ENCODE measurements around the gene NDUFV3. TPM values are rescaled to one million over a fixed set of nuclear protein-coding genes. Genes with fewer than 3 reads are reported as not detected.
"Not testable (repeated sequence)": the region's sequence is repeated elsewhere in the genome, so short reads cannot be mapped to it uniquely, and the experiment has no call there.

NDUFV3 gene
- total RNA-seq, 1 experiment from 2014 or later = 10.7 TPM

GRCh38 chr21:42921927-42922326 lies 28.8 kb downstream of the NDUFV3 start:
- H3K27me3 ChIP-seq (ENCODE audit: low read length) = no peaks in the 10 kb centered on the region
- H2AFZ ChIP-seq (ENCODE audit: low read length) = no peak overlapping the region
- peaks cover 14% of the 10 kb centered on the region for H3K4me1 ChIP-seq (ENCODE audit: low read length)
- H3K9me3 ChIP-seq (ENCODE audit: low read length) = no peaks in the 10 kb centered on the region
- H3K27ac ChIP-seq (ENCODE audit: low read length) = no peak overlapping the region
- H3K79me2 ChIP-seq (ENCODE audit: low read length) = no peaks in the 10 kb centered on the region
- no peak overlapping the region for H3K9ac ChIP-seq (ENCODE audit: low read length)
- no peak overlapping the region for H3K4me3 ChIP-seq (ENCODE audit: low read length)
- H3K9me2 ChIP-seq (replicated peaks; ENCODE audit: insufficient read depth, low read length) = no peaks in the 10 kb centered on the region
- no peak overlapping the region for H3K4me2 ChIP-seq (ENCODE audit: low read depth, low read length, poor library complexity, severe bottlenecking)
- no peaks in the 10 kb centered on the region for H4K20me1 ChIP-seq (ENCODE audit: insufficient read depth, low read depth, low read length)
- no peaks in the 10 kb centered on the region for H3K36me3 ChIP-seq (ENCODE audit: insufficient read depth, low read length)
- DNase-seq = no peak

GRCh38 chr21:42922918-42923317 lies 29.8 kb downstream of the NDUFV3 start:
- no peak overlapping the region for H3K4me3 ChIP-seq (ENCODE audit: low read length)
- H4K20me1 ChIP-seq (ENCODE audit: insufficient read depth, low read depth, low read length) = no peaks in the 10 kb centered on the region
- no peaks in the 10 kb centered on the region for H3K9me2 ChIP-seq (replicated peaks; ENCODE audit: insufficient read depth, low read length)
- H2AFZ ChIP-seq (ENCODE audit: low read length) = peak overlapping the region; percentile 90; the same call in 1 of the 2 replicates
- H3K9me3 ChIP-seq (ENCODE audit: low read length) = no peaks in the 10 kb centered on the region
- H3K27ac ChIP-seq (ENCODE audit: low read length) = no peak overlapping the region
- H3K4me2 ChIP-seq (ENCODE audit: low read depth, low read length, poor library complexity, severe bottlenecking) = no peak overlapping the region
- H3K9ac ChIP-seq (ENCODE audit: low read length) = no peak overlapping the region
- no peaks in the 10 kb centered on the region for H3K27me3 ChIP-seq (ENCODE audit: low read length)
- H3K79me2 ChIP-seq (ENCODE audit: low read length) = no peaks in the 10 kb centered on the region
- H3K4me1 ChIP-seq (ENCODE audit: low read length) = peaks cover 14% of the 10 kb centered on the region
- no peak for DNase-seq
- H3K36me3 ChIP-seq (ENCODE audit: insufficient read depth, low read length) = no peaks in the 10 kb centered on the region

DNA sequence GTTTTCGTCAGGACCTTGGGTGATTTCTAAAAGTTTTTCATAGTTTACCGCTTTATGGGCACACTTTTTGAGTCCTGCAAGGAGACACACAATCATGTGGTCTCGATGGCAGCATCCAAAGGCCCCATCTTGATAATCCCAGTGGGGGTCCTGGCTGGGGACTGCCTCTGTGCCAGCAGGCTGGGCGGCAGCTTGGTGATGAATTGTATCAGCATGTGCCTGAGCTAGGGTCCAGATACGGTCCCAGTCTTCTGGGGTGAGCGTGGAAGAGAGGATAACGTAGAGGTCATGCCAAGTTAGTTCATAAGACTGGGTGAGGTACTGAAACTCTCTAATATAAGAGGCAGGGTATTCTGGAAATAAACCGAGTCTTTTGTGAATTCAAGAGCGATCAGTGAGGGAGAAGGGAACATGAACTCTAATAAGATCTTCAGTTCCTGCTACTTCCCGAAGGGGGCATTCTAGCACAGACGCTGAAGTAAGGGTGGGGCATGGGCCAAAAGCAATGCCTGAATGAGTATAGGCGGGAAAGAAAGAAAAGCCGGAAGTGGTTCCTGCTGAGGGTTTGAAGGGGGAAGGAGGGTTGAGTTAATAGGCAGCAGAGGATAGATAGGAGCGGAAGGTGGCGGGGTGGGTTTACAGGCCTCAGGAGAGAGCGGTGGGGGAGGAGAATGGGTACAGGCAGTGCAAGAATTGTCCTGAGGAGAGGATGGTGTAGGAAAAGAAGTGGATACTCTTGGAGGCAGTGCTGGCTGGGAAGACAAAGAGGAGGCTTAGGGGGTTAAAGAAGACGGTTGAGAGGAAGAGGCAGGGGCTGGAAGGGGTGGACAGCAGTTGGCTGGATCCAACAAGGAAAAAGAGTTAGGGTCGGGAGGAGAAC lies 30.7 kb downstream of the NDUFV3 start:
- no peaks in the 10 kb centered on the region for H3K79me2 ChIP-seq (ENCODE audit: low read length)
- H3K9me3 ChIP-seq (ENCODE audit: low read length) = no peaks in the 10 kb centered on the region
- H3K4me3 ChIP-seq (ENCODE audit: low read length) = peak overlapping the region; percentile 19; the same call in 1 of the 2 replicates
- H3K9ac ChIP-seq (ENCODE audit: low read length) = peak overlapping the region; percentile 56
- H3K4me1 ChIP-seq (ENCODE audit: low read length) = peaks cover 14% of the 10 kb centered on the region
- H3K27ac ChIP-seq (ENCODE audit: low read length) = no peak overlapping the region
- peak; percentile 97 for DNase-seq
- H4K20me1 ChIP-seq (ENCODE audit: insufficient read depth, low read depth, low read length) = no peaks in the 10 kb centered on the region
- peak overlapping the region; percentile 90 for H2AFZ ChIP-seq (ENCODE audit: low read length)
- no peaks in the 10 kb centered on the region for H3K9me2 ChIP-seq (replicated peaks; ENCODE audit: insufficient read depth, low read length)
- H3K4me2 ChIP-seq (ENCODE audit: low read depth, low read length, poor library complexity, severe bottlenecking) = peak overlapping the region; percentile 48
- H3K36me3 ChIP-seq (ENCODE audit: insufficient read depth, low read length) = no peaks in the 10 kb centered on the region
- H3K27me3 ChIP-seq (ENCODE audit: low read length) = no peaks in the 10 kb centered on the region

- Histone ChIP-seq H3K4me2 (ENCODE audit: low read depth, low read length, poor library complexity, severe bottlenecking) (peak overlapping the region; percentile 48), H3K9ac (ENCODE audit: low read length) (peak overlapping the region; percentile 56), H3K4me3 (ENCODE audit: low read length) (peak overlapping the region; percentile 19; the same call in 1 of the 2 replicates)
Measured at GRCh38 chr21:42924433-42924751, 31.3 kb downstream of the NDUFV3 start.

GRCh38 chr21:42925114-42925926 lies 32.2 kb downstream of the NDUFV3 start, which contains the start of gene ERVH48-1:
Gene ERVH48-1, minus strand, starts transcription at chr21:42925630. Its CDS starts 6,624 bp downstream, at chr21:42919006.
- Histone ChIP-seq H3K4me3 (ENCODE audit: low read length) (no peak within 1 kb of the TSS), H3K79me2 (ENCODE audit: low read length) (no peaks in the 10 kb centered on the region), H3K4me2 (ENCODE audit: low read depth, low read length, poor library complexity, severe bottlenecking) (peak within 1 kb of the TSS; percentile 48), H4K20me1 (ENCODE audit: insufficient read depth, low read depth, low read length) (no peaks in the 10 kb centered on the region), H3K9me3 (ENCODE audit: low read length) (no peaks in the 10 kb centered on the region), H3K9ac (ENCODE audit: low read length) (peak within 1 kb of the TSS; percentile 56; the same call in 1 of the 2 replicates), H3K27me3 (ENCODE audit: low read length) (no peaks in the 10 kb centered on the region), H2AFZ (ENCODE audit: low read length) (no peak within 1 kb of the TSS), H3K27ac (ENCODE audit: low read length) (no peak within 1 kb of the TSS), H3K4me1 (ENCODE audit: low read length) (peaks cover 14% of the 10 kb centered on the region), H3K36me3 (ENCODE audit: insufficient read depth, low read length) (no peaks in the 10 kb centered on the region), H3K9me2 (replicated peaks; ENCODE audit: insufficient read depth, low read length) (no peaks in the 10 kb centered on the region)
- DNase-seq = no peak

More at GRCh38 chr21:42924433-42924751, 31.3 kb downstream of the NDUFV3 start:
- Histone ChIP-seq H3K4me1 (ENCODE audit: low read length) (peaks cover 14% of the 10 kb centered on the region), H3K27ac (ENCODE audit: low read length) (no peak overlapping the region), H3K27me3 (ENCODE audit: low read length) (no peaks in the 10 kb centered on the region), H4K20me1 (ENCODE audit: insufficient read depth, low read depth, low read length) (no peaks in the 10 kb centered on the region), H3K36me3 (ENCODE audit: insufficient read depth, low read length) (no peaks in the 10 kb centered on the region), H2AFZ (ENCODE audit: low read length) (peak overlapping the region; percentile 78), H3K79me2 (ENCODE audit: low read length) (no peaks in the 10 kb centered on the region), H3K9me2 (replicated peaks; ENCODE audit: insufficient read depth, low read length) (no peaks in the 10 kb centered on the region), H3K9me3 (ENCODE audit: low read length) (no peaks in the 10 kb centered on the region)
- DNase-seq = no peak

GRCh38 chr21:42927474-42928200 lies 34.5 kb downstream of the NDUFV3 start:
- not testable (repeated sequence) for H3K27ac ChIP-seq (ENCODE audit: low read length); H2AFZ ChIP-seq (ENCODE audit: low read length); H3K9me3 ChIP-seq (ENCODE audit: low read length); H3K4me2 ChIP-seq (ENCODE audit: low read depth, low read length, poor library complexity, severe bottlenecking); H4K20me1 ChIP-seq (ENCODE audit: insufficient read depth, low read depth, low read length); H3K27me3 ChIP-seq (ENCODE audit: low read length); H3K4me3 ChIP-seq (ENCODE audit: low read length); H3K79me2 ChIP-seq (ENCODE audit: low read length); H3K36me3 ChIP-seq (ENCODE audit: insufficient read depth, low read length); H3K9me2 ChIP-seq (replicated peaks; ENCODE audit: insufficient read depth, low read length); H3K9ac ChIP-seq (ENCODE audit: low read length); DNase-seq
- H3K4me1 ChIP-seq (ENCODE audit: low read length) = peaks cover 18% of the 10 kb centered on the region

- H3K4me3 ChIP-seq (ENCODE audit: low read length) = no peak overlapping the region
- no peak overlapping the region for H3K9ac ChIP-seq (ENCODE audit: low read length)
- no peak overlapping the region for H3K4me2 ChIP-seq (ENCODE audit: low read depth, low read length, poor library complexity, severe bottlenecking)
- H2AFZ ChIP-seq (ENCODE audit: low read length) = no peak overlapping the region
- no peaks in the 10 kb centered on the region for H3K9me2 ChIP-seq (replicated peaks; ENCODE audit: insufficient read depth, low read length)
- H4K20me1 ChIP-seq (ENCODE audit: insufficient read depth, low read depth, low read length) = no peaks in the 10 kb centered on the region
- peaks cover 4% of the 10 kb centered on the region; the same call in 1 of the 2 replicates for H3K4me1 ChIP-seq (ENCODE audit: low read length)
- H3K79me2 ChIP-seq (ENCODE audit: low read length) = no peaks in the 10 kb centered on the region
- no peak overlapping the region for H3K27ac ChIP-seq (ENCODE audit: low read length)
- no peaks in the 10 kb centered on the region for H3K9me3 ChIP-seq (ENCODE audit: low read length)
- no peaks in the 10 kb centered on the region for H3K36me3 ChIP-seq (ENCODE audit: insufficient read depth, low read length)
- H3K27me3 ChIP-seq (ENCODE audit: low read length) = no peaks in the 10 kb centered on the region
- DNase-seq = no peak
Measured at GRCh38 chr21:42929969-42930368, 36.9 kb downstream of the NDUFV3 start.
